Thyroid gland (tissue), 4 donors: ENCODE data around the gene NRBF2.

Experiments
- POLR2A ChIP-seq, 2 donors: fragments of 450-650 bp; IDR thresholded peaks; one replicate each; pipeline ENCODE4 v1.6.1; 2017; ENCODE audit warnings: antibody characterized with exemption in 2 of 2, mild to moderate bottlenecking in 2 of 2, moderate library complexity in 1 of 2
- TF ChIP-seq, protein P1 (sequence below), 6 experiments: fragments of 200-600 bp in 3 of 6; fragments of 450-650 bp in 3 of 6; sonication (generic) in 3 of 6; IDR thresholded peaks; one replicate each; pipeline ENCODE4 v1.5.1; 2016 to 2019; ENCODE audit warnings: antibody characterized with exemption in 6 of 6, mild to moderate bottlenecking in 2 of 6, inconsistent platforms in 1 of 6, moderate library complexity in 1 of 6

DNA sequence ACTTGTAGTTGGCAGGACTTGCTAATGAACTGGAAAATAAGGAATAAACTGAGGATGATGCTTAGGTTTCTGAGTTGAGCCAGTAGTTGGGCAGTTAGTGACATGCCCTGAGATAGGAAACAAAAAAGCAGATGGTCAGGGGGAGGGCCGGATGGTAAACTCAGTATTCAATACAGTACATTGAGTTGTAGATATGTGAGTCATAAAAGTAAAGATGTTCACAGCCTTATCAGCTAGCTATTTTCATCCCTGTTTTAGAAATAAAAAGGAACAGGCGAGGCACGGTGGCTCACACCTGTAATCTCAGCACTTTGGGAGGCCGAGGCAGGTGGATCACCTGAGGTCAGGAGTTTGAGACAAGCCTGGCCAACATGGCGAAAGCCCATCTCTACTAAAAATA, 22.2 kb upstream of the NRBF2 start:
- TF ChIP-seq, protein P1, sequence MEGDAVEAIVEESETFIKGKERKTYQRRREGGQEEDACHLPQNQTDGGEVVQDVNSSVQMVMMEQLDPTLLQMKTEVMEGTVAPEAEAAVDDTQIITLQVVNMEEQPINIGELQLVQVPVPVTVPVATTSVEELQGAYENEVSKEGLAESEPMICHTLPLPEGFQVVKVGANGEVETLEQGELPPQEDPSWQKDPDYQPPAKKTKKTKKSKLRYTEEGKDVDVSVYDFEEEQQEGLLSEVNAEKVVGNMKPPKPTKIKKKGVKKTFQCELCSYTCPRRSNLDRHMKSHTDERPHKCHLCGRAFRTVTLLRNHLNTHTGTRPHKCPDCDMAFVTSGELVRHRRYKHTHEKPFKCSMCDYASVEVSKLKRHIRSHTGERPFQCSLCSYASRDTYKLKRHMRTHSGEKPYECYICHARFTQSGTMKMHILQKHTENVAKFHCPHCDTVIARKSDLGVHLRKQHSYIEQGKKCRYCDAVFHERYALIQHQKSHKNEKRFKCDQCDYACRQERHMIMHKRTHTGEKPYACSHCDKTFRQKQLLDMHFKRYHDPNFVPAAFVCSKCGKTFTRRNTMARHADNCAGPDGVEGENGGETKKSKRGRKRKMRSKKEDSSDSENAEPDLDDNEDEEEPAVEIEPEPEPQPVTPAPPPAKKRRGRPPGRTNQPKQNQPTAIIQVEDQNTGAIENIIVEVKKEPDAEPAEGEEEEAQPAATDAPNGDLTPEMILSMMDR (IDR thresholded peaks at IDR 0.05): no peak
- TF ChIP-seq POLR2A (IDR thresholded peaks at IDR 0.05): no peak
